Neutrophil (primary cell): ENCODE results near the gene ISG20L2.
A peak's percentile ranks its signal among the peaks of the same experiment; 100 is the strongest.

Experiments
- H3K27ac ChIP-seq: fragments of 200-600 bp; sonication (generic); 2 replicates; pipeline ENCODE4 v1.5.1; 2016; ENCODE audit warnings: mild to moderate bottlenecking, moderate library complexity
- H3K27me3 ChIP-seq: fragments of 200-600 bp; sonication (generic); 2 replicates; pipeline ENCODE4 v1.6.0; 2016; ENCODE audit warnings: mild to moderate bottlenecking
- H3K36me3 ChIP-seq: fragments of 200-600 bp; sonication (generic); 2 replicates; pipeline ENCODE4 v1.5.1; 2017
- H3K4me1 ChIP-seq, 2 experiments: fragments of 200-600 bp in 1 of 2; sonication (generic) in 1 of 2; 1 replicate in 1 of 2; 2 replicates in 1 of 2; pipeline versions ENCODE4 v1.5.1 to v1.6.1; 2013 to 2016; ENCODE audit warnings: low read depth in 1 of 2, low read length in 1 of 2, mild to moderate bottlenecking in 1 of 2, moderate library complexity in 1 of 2; ENCODE audit not compliant: control insufficient read depth in 1 of 2, insufficient read depth in 1 of 2
- H3K4me3 ChIP-seq, 2 experiments: fragments of 200-600 bp in 1 of 2; sonication (generic) in 1 of 2; 1 replicate in 1 of 2; 2 replicates in 1 of 2; pipeline ENCODE4 v1.5.1; 2013 to 2016; ENCODE audit warnings: low read depth in 1 of 2, low read length in 1 of 2, mild to moderate bottlenecking in 1 of 2, moderate library complexity in 1 of 2
- H3K9me3 ChIP-seq: fragments of 200-600 bp; sonication (generic); 2 replicates; pipeline ENCODE4 v1.5.1; 2016
- CTCF ChIP-seq: fragments of 200-600 bp; sonication (generic); IDR thresholded peaks from 2 replicates; pipeline ENCODE4 v1.5.1; 2016; ENCODE audit warnings: antibody characterized with exemption

ISG20L2 gene

GRCh38 chr1:156728599-156729462 is at the start of gene ISG20L2:
Gene ISG20L2, minus strand, starts transcription at chr1:156728766. Its CDS starts 1,114 bp downstream, at chr1:156727652.
- Histone ChIP-seq H3K27ac (peak within 1 kb of the TSS; percentile 98), H3K4me3 (peak within 1 kb of the TSS; percentile 88 to 98), H3K4me1 (peaks cover 37 to 42% of the 10 kb centered on the region in 2 experiments), H3K27me3 (no peaks in the 10 kb centered on the region), H3K36me3 (peaks cover 31% of the 10 kb centered on the region), H3K9me3 (no peaks in the 10 kb centered on the region)
- TF ChIP-seq CTCF = peak; percentile 51

- H3K27ac ChIP-seq = no peak overlapping the region
- TF ChIP-seq CTCF = no peak
- no peaks in the 10 kb centered on the region for H3K27me3 ChIP-seq
- H3K9me3 ChIP-seq = no peaks in the 10 kb centered on the region
- H3K4me1 ChIP-seq = peaks cover 0 to 3% of the 10 kb centered on the region in 2 experiments
- H3K4me3 ChIP-seq = no peak overlapping the region
- peaks cover 4% of the 10 kb centered on the region for H3K36me3 ChIP-seq
These were observed 49.0 kb upstream of the ISG20L2 start for GRCh38 chr1:156777573-156777972.

GRCh38 chr1:156776942-156777341 is 48.4 kb upstream of the ISG20L2 start:
- no peaks in the 10 kb centered on the region for H3K27me3 ChIP-seq
- no peak overlapping the region for H3K27ac ChIP-seq
- H3K9me3 ChIP-seq = no peaks in the 10 kb centered on the region
- no peak for TF ChIP-seq CTCF
- H3K4me1 ChIP-seq = peaks cover 0 to 3% of the 10 kb centered on the region in 2 experiments
- H3K4me3 ChIP-seq = no peak overlapping the region
- H3K36me3 ChIP-seq = no peaks in the 10 kb centered on the region

- no peak for TF ChIP-seq CTCF
- Histone ChIP-seq H3K36me3 (no peaks in the 10 kb centered on the region), H3K27ac (no peak overlapping the region), H3K9me3 (no peaks in the 10 kb centered on the region), H3K4me3 (no peak overlapping the region), H3K4me1 (no peaks in the 10 kb centered on the region), H3K27me3 (no peaks in the 10 kb centered on the region)
These were observed 47.2 kb upstream of the ISG20L2 start for GRCh38 chr1:156775799-156776198.

GRCh38 chr1:156773607-156774006 is 45.0 kb upstream of the ISG20L2 start:
- no peak for TF ChIP-seq CTCF

More at GRCh38 chr1:156773607-156774006, 45.0 kb upstream of the ISG20L2 start:
- H3K27ac ChIP-seq = no peak overlapping the region
- H3K4me3 ChIP-seq = no peak overlapping the region
- no peaks in the 10 kb centered on the region for H3K36me3 ChIP-seq
- H3K4me1 ChIP-seq = peaks cover 7% of the 10 kb centered on the region in 2 experiments
- H3K27me3 ChIP-seq = no peaks in the 10 kb centered on the region
- no peaks in the 10 kb centered on the region for H3K9me3 ChIP-seq
